T-helper 17 cell (primary cell): ENCODE results near the gene SMTNL1. TPM values are rescaled to one million over a fixed set of nuclear protein-coding genes. Genes with fewer than 3 reads are reported as not detected.

Source experiments
- ATAC-seq: fragments of 150-1000 bp; cut with Tn5 transposase; 2 replicates; pipeline ENCODE4 v1.10.0; 2021; ENCODE audit warnings: mild to moderate bottlenecking, moderate library complexity
- DNase-seq, 3 donors: peaks; one replicate each; pipeline versions ENCODE4 v3.0.0 to v3.0.0-alpha.2; 2020 to 2021
- H3K9me3 ChIP-seq: one replicate; pipeline ENCODE4 v1.7.0; 2013; ENCODE audit warnings: low read length, mild to moderate bottlenecking; ENCODE audit not compliant: control insufficient read depth, poor library complexity, severe bottlenecking
- H3K27ac Mint-ChIP-seq: one replicate; pipeline ENCODE4 v1.8.0; 2022; ENCODE audit warnings: mild to moderate bottlenecking, moderate library complexity, mixed read lengths
- H3K27me3 Mint-ChIP-seq: one replicate; pipeline ENCODE4 v1.8.0; 2022; ENCODE audit warnings: mixed read lengths
- H3K36me3 Mint-ChIP-seq: one replicate; pipeline ENCODE4 v1.8.0; 2022; ENCODE audit warnings: low read depth, mixed read lengths
- H3K4me1 Mint-ChIP-seq: one replicate; pipeline ENCODE4 v1.8.0; 2022; ENCODE audit warnings: mild to moderate bottlenecking, mixed read lengths
- H3K4me3 Mint-ChIP-seq: one replicate; pipeline ENCODE4 v1.8.0; 2022; ENCODE audit warnings: mild to moderate bottlenecking, moderate library complexity, mixed read lengths
- total RNA-seq, 4 donors: library from RNA in 2 of 4; stranded (reverse) in 2 of 4; gene quantifications; one replicate each; pipeline ENCODE4 v1.2.3 and lab custom pipeline; 2022 to 2026

The SMTNL1 gene
- total RNA-seq (not detected), total RNA-seq (lab: John Stamatoyannopoulos, UW) (0 reads per million in 2 donors)

GRCh38 chr11:57536947-57537619 lies at the start of gene SMTNL1:
Gene SMTNL1 (plus strand): TSS chr11:57537595. CDS start chr11:57542643, 5,048 bp downstream.
- Mint-ChIP-seq H3K27me3 (no peaks in the 10 kb centered on the region), H3K4me3 (no peak within 1 kb of the TSS), H3K36me3 (peaks cover 4% of the 10 kb centered on the region), H3K27ac (no peak within 1 kb of the TSS), H3K4me1 (peaks cover 2% of the 10 kb centered on the region)
- ATAC-seq (no peak), DNase-seq (no peak)
- no peaks in the 10 kb centered on the region for H3K9me3 ChIP-seq

GRCh38 chr11:57487920-57488659 lies 49.3 kb upstream of the SMTNL1 start:
- H3K27ac Mint-ChIP-seq, result peak overlapping the region; percentile 80
- H3K4me1 Mint-ChIP-seq, result peaks cover 6% of the 10 kb centered on the region

GRCh38 chr11:57490456-57491248 lies 46.7 kb upstream of the SMTNL1 start:
- H3K4me1 Mint-ChIP-seq, result peaks cover 6% of the 10 kb centered on the region
- H3K9me3 ChIP-seq, result no peaks in the 10 kb centered on the region
- ATAC-seq (no peak), DNase-seq (no peak)
- no peak overlapping the region for H3K27ac Mint-ChIP-seq
- peaks cover 14% of the 10 kb centered on the region for H3K27me3 Mint-ChIP-seq
- H3K4me3 Mint-ChIP-seq, result no peak overlapping the region
- H3K36me3 Mint-ChIP-seq, result peaks cover 18% of the 10 kb centered on the region

More at GRCh38 chr11:57487920-57488659, 49.3 kb upstream of the SMTNL1 start:
- no peak overlapping the region for H3K4me3 Mint-ChIP-seq
- no peaks in the 10 kb centered on the region for H3K9me3 ChIP-seq
- peaks cover 24% of the 10 kb centered on the region for H3K36me3 Mint-ChIP-seq
- DNase-seq (no peak), ATAC-seq (no peak)
- H3K27me3 Mint-ChIP-seq, result peaks cover 31% of the 10 kb centered on the region

GRCh38 chr11:57491371-57492061 lies 45.9 kb upstream of the SMTNL1 start:
- H3K4me3 Mint-ChIP-seq, result no peak overlapping the region
- peaks cover 12% of the 10 kb centered on the region for H3K27me3 Mint-ChIP-seq
- H3K36me3 Mint-ChIP-seq, result peaks cover 17% of the 10 kb centered on the region
- peak in 1 of 3 donors; percentile 34 for DNase-seq
- no peaks in the 10 kb centered on the region for H3K9me3 ChIP-seq
- H3K4me1 Mint-ChIP-seq, result peaks cover 6% of the 10 kb centered on the region
- ATAC-seq, result peak; percentile 49
- no peak overlapping the region for H3K27ac Mint-ChIP-seq

GRCh38 chr11:57493507-57494503 lies 43.6 kb upstream of the SMTNL1 start:
- Mint-ChIP-seq H3K27me3 (no peaks in the 10 kb centered on the region), H3K4me3 (no peak overlapping the region)

GRCh38 chr11:57496109-57496820 lies 41.1 kb upstream of the SMTNL1 start:
- H3K27ac Mint-ChIP-seq, result no peak overlapping the region
- H3K27me3 Mint-ChIP-seq, result no peaks in the 10 kb centered on the region
- H3K4me3 Mint-ChIP-seq, result no peak overlapping the region
- peaks cover 9% of the 10 kb centered on the region for H3K4me1 Mint-ChIP-seq
- ATAC-seq, result no peak
- peaks cover 5% of the 10 kb centered on the region for H3K36me3 Mint-ChIP-seq
- DNase-seq, result no peak
- H3K9me3 ChIP-seq, result no peaks in the 10 kb centered on the region

More at GRCh38 chr11:57493507-57494503, 43.6 kb upstream of the SMTNL1 start:
- no peak overlapping the region for H3K27ac Mint-ChIP-seq
- H3K36me3 Mint-ChIP-seq, result peaks cover 3% of the 10 kb centered on the region
- ATAC-seq (peak; percentile 90), DNase-seq (peak; percentile 55 to 68 (median 62))
- no peaks in the 10 kb centered on the region for H3K9me3 ChIP-seq
- peaks cover 4% of the 10 kb centered on the region for H3K4me1 Mint-ChIP-seq

DNA sequence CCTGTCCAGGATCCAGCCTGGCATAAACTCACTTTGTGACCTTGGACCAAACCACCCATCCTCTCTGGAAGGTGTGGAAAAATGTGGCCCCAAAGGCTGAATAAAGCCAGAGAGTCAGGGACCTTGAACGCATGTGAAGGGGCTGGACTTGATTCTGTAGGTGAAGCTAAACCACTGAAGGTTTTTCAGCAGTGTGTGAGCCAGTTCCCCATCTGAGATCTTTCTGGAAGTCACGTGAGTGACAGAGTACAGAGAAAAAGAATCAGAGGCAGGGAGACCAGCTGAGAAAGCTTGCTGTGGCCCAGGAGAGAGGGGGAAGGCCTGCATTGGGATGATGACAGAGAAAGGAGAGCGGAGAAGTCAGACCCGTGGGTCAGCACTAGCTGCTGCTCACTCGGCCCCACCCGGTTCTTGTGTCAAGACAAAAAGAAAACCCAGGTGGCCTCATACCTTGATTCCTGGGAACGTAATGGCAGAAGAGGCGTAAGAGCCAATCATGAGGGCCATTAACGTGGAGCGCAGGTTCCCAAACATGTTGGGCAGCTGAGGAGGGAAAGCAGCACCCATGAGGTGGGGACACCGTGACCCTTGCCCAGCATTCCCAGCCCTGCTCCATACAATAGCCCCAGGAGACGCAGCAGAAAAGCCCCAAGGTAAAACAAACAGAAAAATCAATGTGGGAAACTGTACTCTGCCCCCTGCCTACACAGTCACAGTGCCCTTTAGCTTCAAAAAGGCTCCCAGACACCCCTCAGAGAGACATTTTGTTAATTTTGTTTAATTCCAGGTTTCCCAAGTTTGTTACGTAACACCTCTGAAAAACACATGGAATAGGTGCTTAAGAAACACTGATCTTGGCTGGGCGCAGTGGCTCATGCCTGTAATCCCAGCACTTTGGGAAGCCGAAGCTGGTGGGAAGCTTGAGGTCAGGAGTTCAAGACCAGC lies 39.8 kb upstream of the SMTNL1 start:
- Mint-ChIP-seq H3K27me3 (no peaks in the 10 kb centered on the region), H3K36me3 (peaks cover 5% of the 10 kb centered on the region), H3K27ac (no peak overlapping the region), H3K4me3 (no peak overlapping the region), H3K4me1 (peaks cover 9% of the 10 kb centered on the region)
- no peak for DNase-seq
- H3K9me3 ChIP-seq, result no peaks in the 10 kb centered on the region
- ATAC-seq, result no peak

GRCh38 chr11:57498540-57498939 lies 38.9 kb upstream of the SMTNL1 start:
- no peak overlapping the region for H3K27ac Mint-ChIP-seq

GRCh38 chr11:57499413-57499982 lies 37.9 kb upstream of the SMTNL1 start:
- Mint-ChIP-seq H3K27ac (no peak overlapping the region), H3K4me1 (peaks cover 7% of the 10 kb centered on the region), H3K4me3 (no peak overlapping the region), H3K27me3 (no peaks in the 10 kb centered on the region), H3K36me3 (peaks cover 5% of the 10 kb centered on the region)
- DNase-seq, result no peak
- ATAC-seq, result peak; percentile 61
- no peaks in the 10 kb centered on the region for H3K9me3 ChIP-seq

More at GRCh38 chr11:57498540-57498939, 38.9 kb upstream of the SMTNL1 start:
- Mint-ChIP-seq H3K4me3 (no peak overlapping the region), H3K36me3 (peaks cover 5% of the 10 kb centered on the region), H3K27me3 (no peaks in the 10 kb centered on the region), H3K4me1 (peaks cover 8% of the 10 kb centered on the region)
- no peaks in the 10 kb centered on the region for H3K9me3 ChIP-seq
- ATAC-seq (no peak), DNase-seq (no peak)

DNA sequence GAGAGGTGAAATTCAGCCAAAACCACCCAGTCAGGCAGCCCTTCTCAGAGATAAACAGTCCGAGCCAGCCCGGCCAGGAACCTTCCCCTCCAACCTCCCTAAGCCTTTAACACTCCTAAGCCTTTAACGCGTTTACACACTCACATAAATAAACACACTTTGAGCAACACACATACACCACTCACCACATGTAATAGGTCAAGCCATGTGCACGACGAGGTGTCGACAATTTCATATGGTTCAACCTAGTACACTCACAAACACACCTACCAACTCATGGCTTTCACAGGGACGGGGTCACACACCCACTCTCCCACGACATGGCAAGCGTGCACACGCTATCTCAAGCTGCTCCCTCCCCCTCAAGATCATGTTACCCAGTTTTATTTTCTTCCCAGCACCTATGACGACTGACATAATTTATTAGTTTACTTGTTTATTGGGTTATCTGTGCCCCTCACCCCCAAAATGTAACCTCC lies 37.4 kb upstream of the SMTNL1 start:
- peak overlapping the region; percentile 4 for H3K27ac Mint-ChIP-seq
- H3K4me3 Mint-ChIP-seq, result peak overlapping the region; percentile 55
- peaks cover 5% of the 10 kb centered on the region for H3K36me3 Mint-ChIP-seq
- H3K9me3 ChIP-seq, result no peaks in the 10 kb centered on the region
- ATAC-seq, result no peak
- H3K4me1 Mint-ChIP-seq, result peaks cover 7% of the 10 kb centered on the region
- H3K27me3 Mint-ChIP-seq, result no peaks in the 10 kb centered on the region
- no peak for DNase-seq
